ENCODE data around the gene ZFPM1. TPM values are rescaled to one million over a fixed set of nuclear protein-coding genes. Genes with fewer than 3 reads are reported as not detected.

Gene ZFPM1
- total RNA-seq, 4 donors from 2014 or later: 0.40 to 1.4 (median 0.59) TPM

DNA sequence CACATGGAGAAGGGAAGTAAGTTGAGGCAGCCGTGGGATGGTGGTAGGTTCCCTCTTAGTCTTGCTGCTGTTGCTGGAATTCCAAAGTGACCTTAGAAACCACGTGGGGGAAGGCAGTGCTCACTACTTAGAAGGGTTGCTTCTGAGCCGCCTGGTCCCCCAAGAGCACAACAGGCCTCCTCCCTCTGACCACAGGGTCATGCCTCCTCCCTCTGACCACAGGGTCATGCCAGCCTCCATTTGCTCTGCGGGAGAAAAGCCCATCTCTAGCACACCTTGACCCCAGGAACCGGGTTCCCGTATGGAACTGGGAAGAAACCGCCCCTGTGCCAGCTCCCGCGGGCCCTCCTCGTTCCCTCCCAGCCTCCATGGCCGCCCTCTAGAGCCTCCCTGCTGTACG, 13.4 kb upstream of the ZFPM1 start:
- no peak overlapping the region for H3K27ac ChIP-seq
- WGBS, 2 donors (ENCODE audit: low coverage in 1 of 2): 73% methylated on average over 3 of the region's 12 CpGs; no CpG with 5 or more reads in 1 of the 2 donors
- no peak for ATAC-seq
- no peak overlapping the region for H3K4me3 ChIP-seq
- H3K27me3 ChIP-seq: peaks cover 69% of the 10 kb centered on the region
- TF ChIP-seq, protein P1, sequence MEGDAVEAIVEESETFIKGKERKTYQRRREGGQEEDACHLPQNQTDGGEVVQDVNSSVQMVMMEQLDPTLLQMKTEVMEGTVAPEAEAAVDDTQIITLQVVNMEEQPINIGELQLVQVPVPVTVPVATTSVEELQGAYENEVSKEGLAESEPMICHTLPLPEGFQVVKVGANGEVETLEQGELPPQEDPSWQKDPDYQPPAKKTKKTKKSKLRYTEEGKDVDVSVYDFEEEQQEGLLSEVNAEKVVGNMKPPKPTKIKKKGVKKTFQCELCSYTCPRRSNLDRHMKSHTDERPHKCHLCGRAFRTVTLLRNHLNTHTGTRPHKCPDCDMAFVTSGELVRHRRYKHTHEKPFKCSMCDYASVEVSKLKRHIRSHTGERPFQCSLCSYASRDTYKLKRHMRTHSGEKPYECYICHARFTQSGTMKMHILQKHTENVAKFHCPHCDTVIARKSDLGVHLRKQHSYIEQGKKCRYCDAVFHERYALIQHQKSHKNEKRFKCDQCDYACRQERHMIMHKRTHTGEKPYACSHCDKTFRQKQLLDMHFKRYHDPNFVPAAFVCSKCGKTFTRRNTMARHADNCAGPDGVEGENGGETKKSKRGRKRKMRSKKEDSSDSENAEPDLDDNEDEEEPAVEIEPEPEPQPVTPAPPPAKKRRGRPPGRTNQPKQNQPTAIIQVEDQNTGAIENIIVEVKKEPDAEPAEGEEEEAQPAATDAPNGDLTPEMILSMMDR (IDR thresholded peaks at IDR 0.05): no peak
- TF ChIP-seq POLR2A (IDR thresholded peaks at IDR 0.05) (no peak), POLR2AphosphoS5 (IDR thresholded peaks at IDR 0.05) (no peak), EP300 (IDR thresholded peaks at IDR 0.05) (no peak)
- H3K9me3 ChIP-seq: no peaks in the 10 kb centered on the region
- peaks cover 0 to 17% (median 6%) of the 10 kb centered on the region in 3 donors for H3K4me1 ChIP-seq
- H3K36me3 ChIP-seq: no peaks in the 10 kb centered on the region

DNA sequence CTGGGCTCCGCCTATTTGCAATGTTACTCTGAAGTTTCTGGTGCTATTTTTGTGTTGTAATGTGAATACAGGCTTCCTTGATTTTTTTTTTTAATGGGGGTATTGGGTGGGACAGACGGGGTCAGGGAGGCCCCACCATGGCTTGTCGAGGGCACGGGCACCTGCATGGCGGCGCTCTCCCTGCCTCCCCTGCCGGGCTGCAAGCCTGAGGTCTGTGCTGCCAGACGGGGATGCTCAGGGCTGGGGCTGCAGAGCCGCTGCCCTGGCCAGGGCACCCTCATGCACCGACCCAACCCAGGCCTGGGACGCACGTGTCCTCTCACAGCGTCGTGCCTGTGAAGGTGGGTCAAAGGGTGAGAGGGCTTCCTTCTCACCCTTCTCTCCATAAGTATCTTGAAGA, 13.0 kb upstream of the ZFPM1 start:
- no peak for TF ChIP-seq EP300 (IDR thresholded peaks at IDR 0.05)
- no peak for TF ChIP-seq POLR2A (IDR thresholded peaks at IDR 0.05)
- TF ChIP-seq, protein P1 (IDR thresholded peaks at IDR 0.05): no peak
- TF ChIP-seq POLR2AphosphoS5 (IDR thresholded peaks at IDR 0.05): no peak
- peaks cover 69% of the 10 kb centered on the region for H3K27me3 ChIP-seq
- peaks cover 0 to 17% (median 6%) of the 10 kb centered on the region in 3 donors for H3K4me1 ChIP-seq
- no peak for ATAC-seq
- no peaks in the 10 kb centered on the region for H3K36me3 ChIP-seq
- H3K9me3 ChIP-seq: no peaks in the 10 kb centered on the region
- no peak overlapping the region for H3K4me3 ChIP-seq
- WGBS, 2 donors (ENCODE audit: low coverage in 1 of 2): 100% methylated on average over 1 of the region's 14 CpGs; no CpG with 5 or more reads in 1 of the 2 donors
- H3K27ac ChIP-seq: no peak overlapping the region

DNA sequence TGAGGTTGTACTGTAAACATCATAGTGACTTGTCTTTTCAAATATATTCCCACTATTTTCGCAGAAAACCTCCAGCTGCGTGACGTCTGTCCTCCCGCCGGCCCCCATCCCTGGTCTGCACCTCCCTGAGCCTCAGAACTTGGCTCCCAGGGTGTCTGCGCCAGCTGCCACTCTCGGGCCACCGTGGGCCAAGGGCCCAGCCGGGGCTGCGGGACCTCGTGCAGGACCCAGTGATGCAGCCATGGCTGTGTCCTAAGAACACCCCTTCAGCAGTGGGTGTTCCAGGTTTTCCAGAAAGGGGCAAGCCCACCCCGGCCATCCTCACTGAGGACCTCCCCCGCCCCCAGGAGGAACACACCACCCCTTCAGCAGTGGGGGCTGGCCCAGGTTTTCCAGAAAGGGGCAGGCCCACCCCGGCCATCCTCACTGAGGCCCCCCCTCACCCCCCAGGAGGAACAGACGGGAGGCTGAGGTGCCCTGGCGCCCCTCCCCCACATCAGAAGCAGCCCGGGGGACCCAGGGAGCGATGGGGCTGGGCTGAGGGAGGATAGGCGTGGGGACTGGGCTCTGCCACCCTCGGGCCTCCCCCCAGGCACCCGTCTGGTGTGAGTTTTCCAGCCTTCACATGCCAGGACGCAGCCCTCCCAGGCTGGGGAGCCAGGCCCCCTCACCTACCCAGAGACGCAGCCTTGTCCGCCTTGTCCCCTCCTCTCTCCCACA, 12.2 kb upstream of the ZFPM1 start:
- TF ChIP-seq, protein P1 (IDR thresholded peaks at IDR 0.05): no peak
- TF ChIP-seq POLR2A (IDR thresholded peaks at IDR 0.05) (no peak), POLR2AphosphoS5 (IDR thresholded peaks at IDR 0.05) (no peak), EP300 (IDR thresholded peaks at IDR 0.05) (no peak)
- 71% methylated on average over 9 of the region's 24 CpGs; no CpG with 5 or more reads in 1 of the 2 donors for WGBS, 2 donors (ENCODE audit: low coverage in 1 of 2)
- no peaks in the 10 kb centered on the region for H3K36me3 ChIP-seq

DNA sequence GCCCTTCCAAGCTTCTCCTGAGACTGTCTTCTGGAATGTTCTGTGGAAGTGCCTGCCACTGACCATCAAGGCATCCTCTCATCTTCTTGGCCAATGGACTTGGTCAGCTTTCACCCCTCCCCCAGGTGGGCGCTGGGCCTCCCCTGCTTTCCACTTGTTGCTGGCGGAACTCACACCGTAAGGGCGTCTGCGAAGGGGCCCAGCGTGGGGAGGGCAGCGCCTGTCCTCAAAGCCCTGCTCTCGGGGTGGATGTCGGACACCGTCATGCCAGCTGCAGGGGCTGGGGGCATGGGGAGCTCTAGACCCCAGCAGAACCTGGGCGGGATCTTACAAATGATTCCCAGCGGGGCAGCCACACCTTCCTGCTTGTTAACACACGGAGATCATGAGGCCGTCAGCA, 11.6 kb upstream of the ZFPM1 start:
- H3K36me3 ChIP-seq: no peaks in the 10 kb centered on the region
- WGBS, 2 donors (ENCODE audit: low coverage in 1 of 2): 55 to 60% methylated on average over 2 to 3 of the region's 14 CpGs

More for the DNA sequence above, 12.2 kb upstream of the ZFPM1 start:
- no peak overlapping the region for H3K4me3 ChIP-seq
- H3K4me1 ChIP-seq: peaks cover 0 to 17% (median 6%) of the 10 kb centered on the region in 3 donors
- peaks cover 68% of the 10 kb centered on the region for H3K27me3 ChIP-seq
- no peaks in the 10 kb centered on the region for H3K9me3 ChIP-seq
- no peak for ATAC-seq
- no peak overlapping the region for H3K27ac ChIP-seq

More for the DNA sequence above, 11.6 kb upstream of the ZFPM1 start:
- ATAC-seq: no peak
- TF ChIP-seq POLR2A (IDR thresholded peaks at IDR 0.05): no peak
- TF ChIP-seq POLR2AphosphoS5 (IDR thresholded peaks at IDR 0.05): no peak
- TF ChIP-seq, protein P1 (IDR thresholded peaks at IDR 0.05): no peak
- TF ChIP-seq EP300 (IDR thresholded peaks at IDR 0.05): no peak
- Histone ChIP-seq H3K9me3 (no peaks in the 10 kb centered on the region), H3K4me1 (peaks cover 0 to 17% (median 6%) of the 10 kb centered on the region in 3 donors), H3K27me3 (peaks cover 63% of the 10 kb centered on the region), H3K27ac (no peak overlapping the region), H3K4me3 (no peak overlapping the region)
